Mesendoderm (in vitro differentiated cells): ENCODE data around the gene TSPAN14.
A peak's percentile ranks its signal among the peaks of the same experiment; 100 is the strongest.

Experiments
- DNase-seq: peaks from one replicate; pipeline ENCODE4 v3.0.0; 2013
- H2AK5ac ChIP-seq: 2 replicates; pipeline ENCODE4 v1.6.1; 2013; ENCODE audit warnings: low read length, inconsistent platforms
- H2BK120ac ChIP-seq: 2 replicates; pipeline ENCODE4 v1.6.1; 2013; ENCODE audit warnings: low read depth, mild to moderate bottlenecking, low read length, moderate library complexity, mixed read lengths
- H2BK15ac ChIP-seq: replicated peaks from 2 replicates; pipeline ENCODE4 v1.6.1; 2013; ENCODE audit warnings: low read depth, mild to moderate bottlenecking, moderate library complexity
- H2BK5ac ChIP-seq: 2 replicates; pipeline ENCODE4 v1.6.1; 2013; ENCODE audit warnings: low read length, inconsistent platforms
- H3K18ac ChIP-seq: 2 replicates; pipeline ENCODE4 v1.6.1; 2013; ENCODE audit warnings: mild to moderate bottlenecking, low read length, mixed read lengths
- H3K23ac ChIP-seq: one replicate; pipeline ENCODE4 v1.6.1; 2013; ENCODE audit warnings: low read length
- H3K27ac ChIP-seq: 2 replicates; pipeline ENCODE4 v1.5.1; 2013; ENCODE audit warnings: low read depth, mild to moderate bottlenecking, inconsistent platforms, low read length, moderate library complexity
- H3K27me3 ChIP-seq: 2 replicates; pipeline ENCODE4 v1.6.1; 2013; ENCODE audit warnings: low read length, control low read depth, mild to moderate bottlenecking, inconsistent platforms; ENCODE audit not compliant: insufficient read depth, poor library complexity
- H3K36me3 ChIP-seq: 2 replicates; pipeline ENCODE4 v1.6.1; 2013; ENCODE audit warnings: low read length, inconsistent platforms; ENCODE audit not compliant: control insufficient read depth, insufficient read depth
- H3K4ac ChIP-seq: one replicate; pipeline ENCODE4 v1.6.1; 2013; ENCODE audit warnings: low read depth, mild to moderate bottlenecking, low read length, moderate library complexity
- H3K4me1 ChIP-seq: 2 replicates; pipeline ENCODE4 v1.6.1; 2013; ENCODE audit warnings: low read depth, low read length, inconsistent platforms; ENCODE audit not compliant: control insufficient read depth
- H3K4me2 ChIP-seq: 2 replicates; pipeline ENCODE4 v1.6.1; 2013; ENCODE audit warnings: low read length
- H3K4me3 ChIP-seq: 2 replicates; pipeline ENCODE4 v1.5.1; 2013; ENCODE audit warnings: mild to moderate bottlenecking, low read length
- H3K56ac ChIP-seq: one replicate; pipeline ENCODE4 v1.6.1; 2013; ENCODE audit warnings: low read length
- H3K79me1 ChIP-seq: 2 replicates; pipeline ENCODE4 v1.6.1; 2013; ENCODE audit warnings: low read length, inconsistent platforms
- H3K79me2 ChIP-seq: 2 replicates; pipeline ENCODE4 v1.6.1; 2013; ENCODE audit warnings: mild to moderate bottlenecking, low read length; ENCODE audit not compliant: control insufficient read depth, insufficient read depth
- H3K9ac ChIP-seq: 2 replicates; pipeline ENCODE4 v1.6.1; 2013; ENCODE audit warnings: low read length, inconsistent platforms
- H4K5ac ChIP-seq: one replicate; pipeline ENCODE4 v1.6.1; 2013; ENCODE audit warnings: low read length
- H4K8ac ChIP-seq: one replicate; pipeline ENCODE4 v1.6.1; 2013; ENCODE audit warnings: low read depth, mild to moderate bottlenecking, control low read depth, low read length, moderate library complexity
- WGBS: extraction: QIAGEN DNeasy Blood & Tissue Kit; methylation state at CpG from one replicate; pipeline ENCODE4 v1.1.7; 2013; ENCODE audit warnings: low lambda C conversion rate, missing lambda C conversion rate; ENCODE audit not compliant: insufficient coverage; ENCODE audit errors: extremely low coverage; 5-methylcytosine and 5-hydroxymethylcytosine counted together

TSPAN14 gene

GRCh38 chr10:80471715-80472233 lies 17.7 kb downstream of the TSPAN14 start:
- Histone ChIP-seq H3K4me1 (peaks cover 9% of the 10 kb centered on the region), H2BK5ac (no peak overlapping the region)
- WGBS = no CpG with 5 or more reads among the region's 4 CpGs

GRCh38 chr10:80472234-80473095 lies 18.4 kb downstream of the TSPAN14 start:
- Histone ChIP-seq H3K9ac (no peak overlapping the region), H3K4me3 (no peak overlapping the region), H3K56ac (no peak overlapping the region), H3K27ac (no peak overlapping the region), H3K4me2 (no peak overlapping the region), H4K5ac (no peak overlapping the region), H3K4ac (no peak overlapping the region), H3K23ac (no peak overlapping the region), H2BK5ac (no peak overlapping the region), H2BK120ac (no peak overlapping the region), H3K4me1 (peaks cover 9% of the 10 kb centered on the region), H2AK5ac (no peak overlapping the region), H3K18ac (no peak overlapping the region), H3K36me3 (peaks cover 3% of the 10 kb centered on the region), H2BK15ac (no peak overlapping the region), H4K8ac (no peak overlapping the region), H3K79me2 (peaks cover 60% of the 10 kb centered on the region), H3K79me1 (peaks cover 47% of the 10 kb centered on the region), H3K27me3 (no peaks in the 10 kb centered on the region)
- WGBS = no CpG with 5 or more reads among the region's 9 CpGs
- DNase-seq = no peak

More at GRCh38 chr10:80471715-80472233, 17.7 kb downstream of the TSPAN14 start:
- Histone ChIP-seq H3K27ac (no peak overlapping the region), H2AK5ac (no peak overlapping the region), H3K4me3 (no peak overlapping the region), H3K27me3 (no peaks in the 10 kb centered on the region), H3K79me1 (peaks cover 46% of the 10 kb centered on the region), H4K8ac (no peak overlapping the region), H3K4ac (no peak overlapping the region), H3K56ac (no peak overlapping the region), H3K79me2 (peaks cover 62% of the 10 kb centered on the region), H3K18ac (no peak overlapping the region), H3K36me3 (peaks cover 3% of the 10 kb centered on the region), H2BK15ac (no peak overlapping the region), H3K4me2 (no peak overlapping the region), H3K23ac (no peak overlapping the region), H3K9ac (no peak overlapping the region), H2BK120ac (no peak overlapping the region), H4K5ac (no peak overlapping the region)
- DNase-seq = no peak

- Histone ChIP-seq H4K5ac (no peak overlapping the region), H3K4ac (no peak overlapping the region), H3K27ac (no peak overlapping the region), H3K79me2 (peaks cover 60% of the 10 kb centered on the region), H2BK120ac (no peak overlapping the region), H3K79me1 (peaks cover 49% of the 10 kb centered on the region), H3K4me2 (no peak overlapping the region), H3K36me3 (peaks cover 3% of the 10 kb centered on the region), H3K4me3 (no peak overlapping the region), H2BK15ac (no peak overlapping the region), H3K4me1 (peaks cover 7% of the 10 kb centered on the region), H3K27me3 (no peaks in the 10 kb centered on the region), H3K23ac (no peak overlapping the region), H3K56ac (peak overlapping the region; percentile 7), H3K9ac (no peak overlapping the region), H4K8ac (no peak overlapping the region), H2BK5ac (no peak overlapping the region), H2AK5ac (no peak overlapping the region), H3K18ac (no peak overlapping the region)
- no peak for DNase-seq
- WGBS = no CpG with 5 or more reads among the region's 3 CpGs
Measured at GRCh38 chr10:80473096-80473657, 19.1 kb downstream of the TSPAN14 start.

GRCh38 chr10:80473692-80474596 lies 19.8 kb downstream of the TSPAN14 start:
- H4K5ac ChIP-seq = no peak overlapping the region
- H2BK120ac ChIP-seq = no peak overlapping the region
- H3K27me3 ChIP-seq = no peaks in the 10 kb centered on the region
- H2AK5ac ChIP-seq = no peak overlapping the region
- H3K79me1 ChIP-seq = peaks cover 51% of the 10 kb centered on the region
- no peak overlapping the region for H3K4me2 ChIP-seq
- H3K23ac ChIP-seq = no peak overlapping the region
- DNase-seq = no peak
- H3K79me2 ChIP-seq = peaks cover 62% of the 10 kb centered on the region
- H3K56ac ChIP-seq = peak overlapping the region; percentile 19
- H3K36me3 ChIP-seq = peaks cover 3% of the 10 kb centered on the region
- no peak overlapping the region for H3K18ac ChIP-seq
- no peak overlapping the region for H2BK5ac ChIP-seq
- no CpG with 5 or more reads among the region's 8 CpGs for WGBS
- H3K4ac ChIP-seq = no peak overlapping the region
- H3K27ac ChIP-seq = no peak overlapping the region
- no peak overlapping the region for H2BK15ac ChIP-seq
- H4K8ac ChIP-seq = no peak overlapping the region
- H3K9ac ChIP-seq = no peak overlapping the region
- H3K4me3 ChIP-seq = no peak overlapping the region
- H3K4me1 ChIP-seq = peaks cover 7% of the 10 kb centered on the region

- H3K79me2 ChIP-seq = peaks cover 59% of the 10 kb centered on the region
- H3K23ac ChIP-seq = no peak overlapping the region
- H4K5ac ChIP-seq = no peak overlapping the region
- no peak overlapping the region for H3K4me3 ChIP-seq
- H2BK120ac ChIP-seq = no peak overlapping the region
- peak; percentile 59 for DNase-seq
- peaks cover 49% of the 10 kb centered on the region for H3K79me1 ChIP-seq
- H3K4me1 ChIP-seq = peaks cover 7% of the 10 kb centered on the region
- H3K18ac ChIP-seq = no peak overlapping the region
- H3K27me3 ChIP-seq = no peaks in the 10 kb centered on the region
- H2AK5ac ChIP-seq = no peak overlapping the region
- no peak overlapping the region for H3K4me2 ChIP-seq
- no peak overlapping the region for H4K8ac ChIP-seq
- WGBS = no CpG with 5 or more reads among the region's 2 CpGs
- H2BK15ac ChIP-seq = no peak overlapping the region
- H2BK5ac ChIP-seq = no peak overlapping the region
- H3K27ac ChIP-seq = no peak overlapping the region
- H3K36me3 ChIP-seq = peaks cover 3% of the 10 kb centered on the region
- H3K56ac ChIP-seq = peak overlapping the region; percentile 19
- H3K9ac ChIP-seq = no peak overlapping the region
- no peak overlapping the region for H3K4ac ChIP-seq
Measured at GRCh38 chr10:80474597-80474910, 20.4 kb downstream of the TSPAN14 start.
